Nucleus accumbens (tissue), 56 donors: ENCODE results near the gene ASAH2.
"Not testable (repeated sequence)": the region's sequence is repeated elsewhere in the genome, so short reads cannot be mapped to it uniquely, and the experiment has no call there.

Experiments used
- DNase-seq, 56 donors: peaks; one replicate each; lab custom pipeline; 2025; lab: John Stamatoyannopoulos, UW

ASAH2 gene

GRCh38 chr10:50251394-50251793, at the start of gene ASAH2:
ASAH2 (minus strand) TSS chr10:50251516; CDS start chr10:50248610, 2,906 bp downstream.
- DNase-seq: no peak

- no peak for DNase-seq
Measured at GRCh38 chr10:50299948-50300669, 48.8 kb upstream of the ASAH2 start.

- DNase-seq: no peak
Measured at GRCh38 chr10:50295367-50295766, 44.1 kb upstream of the ASAH2 start.

GRCh38 chr10:50294582-50294981, 43.3 kb upstream of the ASAH2 start:
- no peak for DNase-seq

GRCh38 chr10:50293513-50294313, 42.4 kb upstream of the ASAH2 start:
- DNase-seq: no peak

- no peak for DNase-seq
Measured at GRCh38 chr10:50291261-50291850, 40.0 kb upstream of the ASAH2 start.

- no peak for DNase-seq
Measured at GRCh38 chr10:50289196-50289595, 37.9 kb upstream of the ASAH2 start.

- no peak for DNase-seq
Measured at GRCh38 chr10:50286996-50287803, 35.9 kb upstream of the ASAH2 start.

GRCh38 chr10:50286517-50286916, 35.2 kb upstream of the ASAH2 start:
- DNase-seq: peak in 1 of 56 donors; percentile 2

- no peak for DNase-seq
Measured at GRCh38 chr10:50281967-50282522, 30.7 kb upstream of the ASAH2 start.

- no peak for DNase-seq
Measured at GRCh38 chr10:50281210-50281966, 30.1 kb upstream of the ASAH2 start.

- no peak for DNase-seq
Measured at GRCh38 chr10:50280049-50280841, 28.9 kb upstream of the ASAH2 start.

GRCh38 chr10:50279489-50279888, 28.2 kb upstream of the ASAH2 start:
- no peak for DNase-seq

- DNase-seq: peak in 20 of 56 donors; percentile 2 to 50 (median 8)
Measured at GRCh38 chr10:50275650-50276235, 24.4 kb upstream of the ASAH2 start.

GRCh38 chr10:50272531-50272930, 21.2 kb upstream of the ASAH2 start:
- no peak for DNase-seq

- DNase-seq: no peak
Measured at GRCh38 chr10:50271564-50272250, 20.4 kb upstream of the ASAH2 start.

GRCh38 chr10:50267877-50268276, 16.6 kb upstream of the ASAH2 start:
- not testable (repeated sequence) for DNase-seq

- not testable (repeated sequence) for DNase-seq
Measured at GRCh38 chr10:50262625-50263024, 11.3 kb upstream of the ASAH2 start.
